GM21515 (cell line): ENCODE results near the gene MYADML2.

Experiments
- ATAC-seq: cut with Tn5 transposase; IDR thresholded peaks from one replicate; pipeline ENCODE4 v1.9.1; 2021; ENCODE audit not compliant: unreplicated experiment

MYADML2 gene

DNA sequence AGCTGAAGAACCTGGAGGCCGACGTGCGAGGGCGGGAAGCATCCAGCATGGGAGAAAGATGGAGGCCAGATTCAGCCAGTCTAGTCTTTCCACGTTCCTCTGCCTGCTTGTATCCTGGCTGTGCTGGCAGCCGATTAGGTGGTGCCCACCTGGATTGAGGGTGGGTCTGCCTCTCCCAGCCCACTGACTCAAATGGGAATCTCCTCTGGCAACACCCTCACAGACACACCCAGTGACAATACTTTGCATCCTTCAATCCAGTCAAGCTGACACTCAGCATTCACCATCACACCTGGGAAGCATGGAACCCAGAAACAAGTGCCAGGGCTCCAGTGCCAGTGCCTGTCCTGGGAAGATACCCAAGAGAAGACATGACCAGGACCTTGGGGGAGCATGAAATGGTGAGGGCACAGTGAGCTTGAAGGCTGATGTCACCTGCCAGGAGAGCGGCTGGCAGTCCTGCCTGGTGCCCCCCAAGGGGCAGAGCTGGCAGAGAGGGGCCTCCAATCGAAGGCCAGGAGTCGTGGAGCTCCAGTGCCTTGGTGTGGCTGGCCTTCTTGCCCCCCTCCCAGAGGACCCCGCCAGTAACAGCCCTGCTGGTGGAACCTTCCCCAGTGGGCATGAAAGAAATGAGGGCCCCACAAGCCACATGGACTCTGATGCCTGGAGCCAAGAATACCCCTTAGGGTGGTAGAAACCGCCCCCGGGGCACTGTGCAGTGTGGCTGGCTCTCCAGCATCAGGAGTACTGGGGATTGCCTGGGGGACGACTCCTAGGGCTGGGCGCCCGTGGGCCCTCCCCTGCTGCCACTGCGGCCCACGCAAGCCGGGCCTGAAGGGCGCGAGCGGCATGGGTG, 45.6 kb downstream of the MYADML2 start:
- no peak for ATAC-seq

DNA sequence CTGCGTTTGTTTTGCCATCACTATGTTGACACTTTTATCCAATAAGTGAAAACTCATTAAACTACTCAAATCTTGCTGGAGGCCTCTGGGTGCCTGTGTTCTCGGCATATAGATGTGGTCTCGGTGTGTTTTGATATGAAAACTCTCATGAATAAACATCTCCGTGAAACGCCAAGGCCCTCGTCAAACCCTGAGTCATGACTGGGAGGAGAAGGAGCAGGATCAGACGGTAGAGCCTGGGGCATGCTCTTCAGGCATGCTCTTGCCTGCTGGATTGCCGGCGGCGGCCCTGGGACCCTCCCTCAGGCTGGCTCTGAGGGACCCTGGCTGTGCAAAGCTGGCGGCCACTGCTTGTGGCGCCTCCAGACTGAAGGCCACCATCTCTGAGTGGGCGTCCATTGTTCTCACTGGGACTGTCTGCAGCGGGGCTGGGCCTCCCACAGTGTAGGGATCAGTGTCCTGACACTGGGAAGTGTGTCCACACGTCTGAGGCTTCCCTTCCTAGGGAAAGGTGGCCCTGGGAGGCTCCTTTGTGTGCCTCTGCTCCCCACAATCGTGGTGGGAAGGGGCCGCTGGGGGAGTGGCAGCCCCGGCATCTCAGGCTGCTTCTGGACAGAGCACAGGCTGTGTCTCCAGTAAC, 46.7 kb downstream of the MYADML2 start:
- ATAC-seq: no peak

DNA sequence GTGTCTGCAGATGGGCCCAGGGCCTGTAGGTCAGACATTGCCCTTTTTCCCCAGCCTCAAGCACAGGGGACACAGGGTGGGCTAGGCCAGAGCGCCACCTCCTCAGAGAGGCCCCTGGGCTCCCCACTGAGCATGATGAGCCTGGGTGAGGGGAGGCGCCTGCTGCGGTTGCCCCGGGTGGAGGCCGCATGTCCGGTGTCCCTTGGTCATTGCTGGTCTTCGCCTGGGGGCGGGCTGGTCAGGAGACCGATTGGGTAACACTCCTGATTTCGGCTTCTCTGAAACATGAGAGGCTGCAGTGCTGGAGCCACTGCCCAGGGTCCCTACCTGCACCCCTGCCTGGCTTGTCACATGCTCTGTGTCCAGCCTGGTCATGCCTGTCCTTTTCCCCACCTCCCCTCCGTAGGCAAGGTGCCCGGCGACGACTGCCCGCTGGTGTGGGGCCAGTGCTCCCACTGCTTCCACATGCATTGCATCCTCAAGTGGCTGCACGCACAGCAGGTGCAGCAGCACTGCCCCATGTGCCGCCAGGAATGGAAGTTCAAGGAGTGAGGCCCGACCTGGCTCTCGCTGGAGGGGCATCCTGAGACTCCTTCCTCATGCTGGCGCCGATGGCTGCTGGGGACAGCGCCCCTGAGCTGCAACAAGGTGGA, 47.4 kb downstream of the MYADML2 start:
- ATAC-seq: no peak

DNA sequence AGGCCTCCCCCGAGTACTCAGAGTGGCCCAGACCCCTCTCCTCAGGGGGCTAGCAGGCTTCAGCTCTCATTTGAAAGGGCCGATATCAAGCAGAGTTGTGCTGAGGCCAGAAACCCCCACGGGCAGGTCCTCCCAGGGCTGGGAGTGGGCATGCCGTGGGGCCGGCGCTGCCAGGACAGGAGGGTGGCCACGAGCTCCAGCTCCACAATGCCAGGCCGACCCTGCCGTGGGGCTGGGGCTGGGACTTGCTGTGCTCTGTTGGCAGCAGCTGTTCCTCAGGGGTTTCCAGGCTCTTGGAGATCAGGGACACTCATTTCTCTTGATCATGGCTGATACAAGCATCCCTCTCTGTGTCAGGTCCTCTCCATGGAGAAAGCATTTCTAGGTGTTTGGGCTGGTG, 48.1 kb downstream of the MYADML2 start:
- no peak for ATAC-seq

DNA sequence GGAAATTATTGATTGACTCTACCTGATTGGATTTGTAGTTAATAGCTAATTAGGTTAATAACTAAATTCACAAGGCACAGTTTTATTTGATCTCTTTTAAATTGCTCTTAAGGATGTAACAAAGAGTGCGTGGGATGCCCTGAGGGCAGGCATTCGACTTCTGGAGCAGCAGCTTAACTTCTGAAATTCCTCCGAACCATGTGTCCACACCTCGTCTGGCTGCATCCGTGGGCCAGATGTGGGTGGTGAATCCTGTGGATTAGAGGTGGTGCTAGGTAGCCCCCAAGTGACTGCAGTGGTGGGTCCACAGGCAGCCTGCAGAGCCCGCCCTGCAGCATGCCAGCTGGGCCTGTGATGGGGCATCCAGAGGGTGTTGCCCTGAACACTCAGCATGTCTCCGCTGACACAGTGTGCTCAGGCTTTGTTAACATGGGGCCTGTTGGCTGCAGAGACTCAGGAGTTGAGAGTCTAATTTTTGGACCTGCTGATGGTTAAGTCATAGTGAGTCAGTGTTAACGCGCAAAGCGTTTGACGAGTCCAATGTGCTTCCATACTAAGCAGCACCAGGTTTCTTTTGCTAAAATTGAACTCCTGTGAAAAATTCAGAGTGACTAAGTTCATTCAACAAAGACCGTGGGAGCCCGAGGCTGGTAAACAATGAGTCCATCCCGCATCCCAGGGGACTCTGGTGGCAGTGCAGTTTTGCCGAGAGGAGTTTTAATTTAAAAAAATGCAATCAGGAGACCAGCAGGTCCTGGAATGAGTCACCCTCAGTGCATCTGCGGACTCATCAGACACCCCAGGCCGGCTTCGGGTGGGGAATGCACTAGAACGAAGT, 48.8 kb downstream of the MYADML2 start:
- ATAC-seq: no peak

DNA sequence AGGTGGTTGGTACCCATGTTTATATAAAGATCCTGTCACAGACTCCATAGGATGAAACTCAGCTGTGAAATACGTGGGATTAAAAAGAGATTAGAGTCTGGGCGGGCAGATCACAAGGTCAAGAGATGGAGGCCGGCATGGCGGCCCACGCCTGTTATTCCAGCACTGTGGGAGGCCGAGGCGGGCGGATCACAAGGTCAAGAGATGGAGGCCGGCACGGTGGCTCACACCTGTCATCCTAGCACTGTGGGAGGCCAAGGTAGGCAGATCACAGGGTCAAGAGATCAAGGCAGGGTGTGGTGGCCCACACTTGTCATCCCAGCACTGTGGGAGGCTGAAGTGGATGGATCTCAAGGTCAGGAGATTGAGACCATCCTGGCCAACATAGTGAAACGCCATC, 51.6 kb downstream of the MYADML2 start:
- ATAC-seq: no peak

DNA sequence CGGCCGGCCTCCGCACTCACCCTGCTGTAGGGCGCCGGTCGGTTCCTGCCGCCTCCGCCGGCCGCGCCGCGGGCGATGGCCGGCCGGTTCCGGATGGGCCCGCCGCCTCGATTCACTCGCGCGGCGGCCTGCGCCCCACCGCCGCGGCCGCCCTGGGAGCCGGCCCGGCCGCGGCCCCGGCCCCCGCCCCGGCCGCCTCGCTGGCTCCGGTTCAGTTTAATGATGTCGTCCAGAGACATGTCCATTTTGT, 55.8 kb downstream of the MYADML2 start:
- peak; percentile 30 for ATAC-seq

DNA sequence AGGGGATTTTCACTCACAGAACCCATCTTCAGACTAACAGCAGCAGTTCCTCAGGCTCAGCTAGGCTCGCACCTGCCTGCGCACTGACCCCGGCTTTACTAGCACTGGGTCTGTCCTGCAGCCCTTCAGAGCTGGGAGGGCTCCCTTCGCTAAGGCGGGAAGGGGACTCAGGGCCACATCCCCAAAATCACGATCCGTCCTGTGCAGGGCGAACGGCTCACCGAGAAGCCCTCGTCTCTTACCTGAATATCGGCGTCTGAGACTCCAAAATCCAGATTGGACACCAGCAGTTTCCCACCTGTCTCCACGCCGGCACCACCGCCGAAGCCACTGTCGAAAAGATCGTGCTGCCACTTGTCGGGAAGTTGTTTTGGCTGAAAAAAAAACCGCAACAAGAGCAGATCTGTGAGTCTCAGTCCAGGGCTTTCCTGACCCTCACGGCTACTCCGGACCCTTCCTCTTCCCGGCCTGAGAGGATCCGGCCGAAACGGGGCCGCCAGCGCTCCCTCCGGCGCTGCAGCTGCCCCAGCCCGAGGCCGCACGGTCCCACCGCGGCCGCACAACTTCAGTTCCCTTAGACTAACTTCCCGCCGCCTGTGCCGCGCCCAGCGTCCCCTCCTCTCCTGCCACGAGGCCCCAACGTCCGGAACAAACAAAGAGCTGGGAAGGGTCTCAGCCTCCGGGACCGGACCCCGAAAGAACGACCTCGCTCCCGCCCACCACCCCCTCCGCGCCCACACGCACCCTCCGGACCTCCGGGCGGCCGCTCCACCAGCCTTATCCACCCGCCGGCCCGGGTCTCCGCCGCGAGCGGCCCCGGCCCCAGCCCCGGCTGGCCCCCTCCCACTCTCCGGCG, 56.4 kb downstream of the MYADML2 start:
- ATAC-seq: no peak
